Mesothelial cell of epicardium (in vitro differentiated cells): ENCODE data around the gene MEIOSIN. TPM values are rescaled to one million over a fixed set of nuclear protein-coding genes. Genes with fewer than 3 reads are reported as not detected.

ENCODE experiments used
- DNase-seq, 2 experiments: peaks; one replicate each; pipeline ENCODE4 v3.0.0; 2021; ENCODE audit warnings: low spot score in 2 of 2; ENCODE audit not compliant: unreplicated experiment in 2 of 2
- H3K27ac Mint-ChIP-seq: 2 replicates; pipeline ENCODE4 v1.8.0; 2021; ENCODE audit warnings: mixed read lengths
- H3K27me3 Mint-ChIP-seq: 2 replicates; pipeline ENCODE4 v1.8.0; 2021; ENCODE audit warnings: low read depth, mixed read lengths
- H3K36me3 Mint-ChIP-seq: 2 replicates; pipeline ENCODE4 v1.8.0; 2021; ENCODE audit warnings: mixed read lengths
- H3K4me1 Mint-ChIP-seq: 2 replicates; pipeline ENCODE4 v1.8.0; 2021; ENCODE audit warnings: mixed read lengths
- H3K4me3 Mint-ChIP-seq: 2 replicates; pipeline ENCODE4 v1.8.0; 2021; ENCODE audit warnings: mild to moderate bottlenecking, moderate library complexity, mixed read lengths
- H3K9me3 Mint-ChIP-seq: 2 replicates; pipeline ENCODE4 v1.8.0; 2021; ENCODE audit warnings: mixed read lengths
- total RNA-seq: library from RNA; stranded (reverse); gene quantifications from 3 replicates; pipeline ENCODE4 v1.2.1, GENCODE V29; 2021
- TF ChIP-seq, protein P1 (sequence below): fragments of 200-600 bp; sonication (generic); IDR thresholded peaks from one replicate; pipeline ENCODE4 v1.5.0; 2021; ENCODE audit warnings: antibody characterized with exemption; ENCODE audit not compliant: unreplicated experiment

The MEIOSIN gene
- total RNA-seq, 1 donor from 2014 or later, result not detected

DNA sequence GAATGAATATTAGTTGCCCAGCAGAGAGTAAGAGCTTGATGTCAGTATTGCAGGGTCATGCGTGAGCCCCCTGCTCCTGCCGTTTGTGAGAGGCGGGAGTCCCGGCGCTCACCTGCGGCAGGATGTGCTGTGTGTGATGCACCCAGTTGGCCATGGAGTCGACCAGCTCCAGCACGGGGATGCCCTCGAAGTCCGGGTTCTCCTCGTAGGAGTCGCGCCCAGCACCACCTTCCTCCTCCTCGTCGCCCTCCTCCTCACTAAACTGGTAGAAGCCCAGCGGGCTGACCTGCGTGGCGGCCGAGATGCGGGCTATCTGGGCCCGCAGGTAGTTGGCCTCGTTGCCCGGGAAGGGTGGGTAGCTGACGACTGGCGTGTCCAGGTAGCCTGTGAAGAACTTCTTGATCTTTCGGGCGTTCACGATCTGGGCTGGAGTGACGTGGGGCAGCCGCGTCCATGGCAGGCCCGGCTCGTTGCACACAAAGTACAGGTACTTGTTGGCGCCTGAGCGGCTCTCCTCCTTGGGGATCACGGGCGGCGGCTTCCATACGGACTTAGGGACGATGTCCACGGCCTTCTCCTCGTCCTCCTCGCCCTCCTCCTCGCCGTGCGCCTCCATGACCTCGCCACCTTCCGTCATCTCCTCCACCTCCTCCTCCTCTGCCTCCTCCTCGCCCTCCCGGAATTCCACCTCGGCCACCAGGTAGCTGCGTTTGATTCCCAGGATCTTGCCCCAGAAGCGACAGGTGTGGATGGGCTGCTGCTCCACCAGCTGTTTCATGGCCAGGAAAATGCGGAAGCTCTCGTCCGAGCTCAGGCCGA lies 71.1 kb downstream of the MEIOSIN start:
- H3K27ac Mint-ChIP-seq, result no peak overlapping the region

DNA sequence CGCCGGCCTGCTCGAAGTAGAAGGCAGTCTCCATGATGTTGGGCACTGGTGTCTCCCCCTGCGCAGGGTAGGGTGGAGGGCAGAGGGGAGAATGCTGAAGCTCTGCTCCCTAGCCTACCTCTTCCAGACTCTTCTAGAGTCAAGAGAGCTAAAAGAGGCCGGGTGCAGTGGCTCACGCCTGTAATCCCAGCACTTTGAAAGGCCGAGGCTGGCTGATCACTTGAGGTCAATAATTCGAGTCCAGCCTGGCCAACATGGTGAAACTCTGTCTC lies 71.7 kb downstream of the MEIOSIN start:
- no peak for DNase-seq
- H3K36me3 Mint-ChIP-seq, result no peaks in the 10 kb centered on the region
- H3K27ac Mint-ChIP-seq, result no peak overlapping the region
- peaks cover 4% of the 10 kb centered on the region for H3K4me1 Mint-ChIP-seq
- H3K27me3 Mint-ChIP-seq, result no peaks in the 10 kb centered on the region
- H3K4me3 Mint-ChIP-seq, result no peak overlapping the region
- TF ChIP-seq, protein P1, sequence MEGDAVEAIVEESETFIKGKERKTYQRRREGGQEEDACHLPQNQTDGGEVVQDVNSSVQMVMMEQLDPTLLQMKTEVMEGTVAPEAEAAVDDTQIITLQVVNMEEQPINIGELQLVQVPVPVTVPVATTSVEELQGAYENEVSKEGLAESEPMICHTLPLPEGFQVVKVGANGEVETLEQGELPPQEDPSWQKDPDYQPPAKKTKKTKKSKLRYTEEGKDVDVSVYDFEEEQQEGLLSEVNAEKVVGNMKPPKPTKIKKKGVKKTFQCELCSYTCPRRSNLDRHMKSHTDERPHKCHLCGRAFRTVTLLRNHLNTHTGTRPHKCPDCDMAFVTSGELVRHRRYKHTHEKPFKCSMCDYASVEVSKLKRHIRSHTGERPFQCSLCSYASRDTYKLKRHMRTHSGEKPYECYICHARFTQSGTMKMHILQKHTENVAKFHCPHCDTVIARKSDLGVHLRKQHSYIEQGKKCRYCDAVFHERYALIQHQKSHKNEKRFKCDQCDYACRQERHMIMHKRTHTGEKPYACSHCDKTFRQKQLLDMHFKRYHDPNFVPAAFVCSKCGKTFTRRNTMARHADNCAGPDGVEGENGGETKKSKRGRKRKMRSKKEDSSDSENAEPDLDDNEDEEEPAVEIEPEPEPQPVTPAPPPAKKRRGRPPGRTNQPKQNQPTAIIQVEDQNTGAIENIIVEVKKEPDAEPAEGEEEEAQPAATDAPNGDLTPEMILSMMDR, result no peak
- H3K9me3 Mint-ChIP-seq, result no peaks in the 10 kb centered on the region

More for the DNA sequence above, 71.1 kb downstream of the MEIOSIN start:
- peaks cover under 1% of the 10 kb centered on the region for H3K4me1 Mint-ChIP-seq
- H3K9me3 Mint-ChIP-seq, result no peaks in the 10 kb centered on the region
- no peaks in the 10 kb centered on the region for H3K27me3 Mint-ChIP-seq
- TF ChIP-seq, protein P1, result no peak
- H3K4me3 Mint-ChIP-seq, result no peak overlapping the region
- no peaks in the 10 kb centered on the region for H3K36me3 Mint-ChIP-seq
- DNase-seq, result no peak

- no peak for DNase-seq
- Mint-ChIP-seq H3K4me1 (peaks cover 4% of the 10 kb centered on the region), H3K27ac (no peak overlapping the region), H3K36me3 (no peaks in the 10 kb centered on the region), H3K27me3 (no peaks in the 10 kb centered on the region), H3K4me3 (no peak overlapping the region), H3K9me3 (no peaks in the 10 kb centered on the region)
- TF ChIP-seq, protein P1, result no peak
Measured at GRCh38 chr19:45805719-45806118, 72.5 kb downstream of the MEIOSIN start.

DNA sequence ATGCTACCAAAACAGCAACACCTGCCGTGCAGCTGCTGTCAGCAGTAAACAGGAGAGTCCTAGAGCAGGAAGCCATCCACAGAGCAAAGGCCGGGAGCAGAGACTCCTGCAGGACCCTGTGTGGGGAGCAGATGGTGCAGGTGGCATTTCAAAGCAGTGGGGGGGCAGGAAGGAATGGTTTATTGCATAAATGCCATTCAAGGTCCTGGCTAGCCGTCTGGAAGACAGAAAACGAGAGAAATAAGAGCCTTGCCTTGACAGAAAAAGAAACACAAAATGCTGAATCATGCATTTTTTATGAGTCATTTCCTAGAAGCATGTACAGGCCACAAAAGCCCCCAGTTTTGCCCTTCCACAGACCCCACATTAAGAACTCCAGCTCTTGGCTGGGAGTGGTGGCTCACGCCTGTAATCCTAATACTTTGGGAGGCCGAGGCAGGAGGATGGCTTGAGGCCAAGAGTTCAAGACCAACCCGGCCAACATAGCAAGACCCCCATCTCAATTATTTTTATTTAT lies 76.5 kb downstream of the MEIOSIN start:
- TF ChIP-seq, protein P1, result no peak
- H3K36me3 Mint-ChIP-seq, result no peaks in the 10 kb centered on the region
- no peak for DNase-seq
- no peaks in the 10 kb centered on the region for H3K27me3 Mint-ChIP-seq
- H3K27ac Mint-ChIP-seq, result peak overlapping the region; percentile 79
- peaks cover 4% of the 10 kb centered on the region for H3K4me1 Mint-ChIP-seq
- no peak overlapping the region for H3K4me3 Mint-ChIP-seq
- no peaks in the 10 kb centered on the region for H3K9me3 Mint-ChIP-seq

GRCh38 chr19:45812297-45812696 lies 79.1 kb downstream of the MEIOSIN start:
- H3K27me3 Mint-ChIP-seq, result no peaks in the 10 kb centered on the region
- no peaks in the 10 kb centered on the region for H3K36me3 Mint-ChIP-seq
- H3K9me3 Mint-ChIP-seq, result no peaks in the 10 kb centered on the region
- H3K4me1 Mint-ChIP-seq, result peaks cover 11% of the 10 kb centered on the region
- H3K27ac Mint-ChIP-seq, result no peak overlapping the region
- TF ChIP-seq, protein P1, result no peak
- no peak overlapping the region for H3K4me3 Mint-ChIP-seq
- no peak for DNase-seq

Other genes with a start within 250 kb of the MEIOSIN start
- 15.2 to 18.1 TPM (median 16.7 TPM) in 3 replicates for gene RTN2, start 236.4 kb upstream of the MEIOSIN start, total RNA-seq
- gene PPM1N, start 235.0 kb upstream of the MEIOSIN start, total RNA-seq, result 0.38 to 0.60 TPM (median 0.59 TPM) in 3 replicates
- 49.3 to 54.8 TPM (median 53.8 TPM) in 3 replicates for gene VASP, start 226.0 kb upstream of the MEIOSIN start, total RNA-seq
- gene OPA3, start 148.6 kb upstream of the MEIOSIN start, total RNA-seq, result 11.6 to 13.3 TPM (median 11.8 TPM) in 3 replicates
- 0.09 TPM in 1 of 3 replicates, not detected in the others for gene GPR4, start 131.2 kb upstream of the MEIOSIN start, total RNA-seq
- 33.8 to 36.9 TPM (median 34.2 TPM) in 3 replicates for gene EML2, start 94.0 kb upstream of the MEIOSIN start, total RNA-seq
- 3.6 to 5.1 TPM (median 4.1 TPM) in 3 replicates for gene GIPR, start 65.2 kb upstream of the MEIOSIN start, total RNA-seq
- gene SNRPD2, start 41.5 kb upstream of the MEIOSIN start, total RNA-seq, result 440 to 462 TPM (median 461 TPM) in 3 replicates
- 8.0 to 10.6 TPM (median 9.1 TPM) in 3 replicates for gene QPCTL, start 40.8 kb upstream of the MEIOSIN start, total RNA-seq
- 30.6 to 37.3 TPM (median 36.6 TPM) in 3 replicates for gene FBXO46, start 2.5 kb upstream of the MEIOSIN start, total RNA-seq
- 44.3 to 50.3 TPM (median 47.3 TPM) in 3 replicates for gene SIX5, start 35.8 kb downstream of the MEIOSIN start, total RNA-seq
- 126 to 130 TPM (median 127 TPM) in 3 replicates for gene DMPK, start 49.1 kb downstream of the MEIOSIN start, total RNA-seq
- 109 to 120 TPM (median 116 TPM) in 3 replicates for gene DMWD, start 59.4 kb downstream of the MEIOSIN start, total RNA-seq
- 0.44 to 0.56 TPM (median 0.50 TPM) in 3 replicates for gene RSPH6A, start 81.9 kb downstream of the MEIOSIN start, total RNA-seq
- gene SYMPK, start 129.7 kb downstream of the MEIOSIN start, total RNA-seq, result 89.3 to 93.4 TPM (median 92.6 TPM) in 3 replicates
- gene FOXA3, start 130.9 kb downstream of the MEIOSIN start, total RNA-seq, result not detected in 3 replicates
- 33.8 to 34.6 TPM (median 34.1 TPM) in 3 replicates for gene IRF2BP1, start 152.7 kb downstream of the MEIOSIN start, total RNA-seq
- 10.4 to 11.5 TPM (median 10.9 TPM) in 3 replicates for gene MYPOP, start 169.2 kb downstream of the MEIOSIN start, total RNA-seq
- not detected in 3 replicates for gene NANOS2, start 181.3 kb downstream of the MEIOSIN start, total RNA-seq
- 0.51 to 1.2 TPM (median 0.67 TPM) in 3 replicates for gene NOVA2, start 240.4 kb downstream of the MEIOSIN start, total RNA-seq